ENCODE data around the gene USP1. TPM values are rescaled to one million over a fixed set of nuclear protein-coding genes. Genes with fewer than 3 reads are reported as not detected.

USP1 gene
- total RNA-seq, 2 experiments from 2014 or later, result 69.6 to 96.6 TPM

DNA sequence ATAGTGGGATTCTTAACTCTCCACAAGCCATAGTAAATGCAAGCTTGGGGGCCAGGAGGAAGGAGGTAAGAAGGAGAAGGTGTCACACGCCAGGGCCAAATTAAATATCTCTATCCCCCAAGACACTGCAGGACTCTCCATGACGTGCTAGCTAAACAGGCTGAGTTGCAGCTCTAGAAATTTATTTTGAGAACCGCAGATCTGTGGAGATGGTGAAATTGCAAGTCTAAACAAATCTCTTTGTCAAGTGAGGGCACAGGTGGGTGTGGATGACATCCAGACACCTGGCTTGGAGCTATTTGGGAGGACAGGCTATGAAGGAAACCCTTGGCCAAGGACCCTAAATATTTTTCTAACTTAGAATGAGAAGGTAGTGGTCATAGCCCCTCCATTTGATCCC lies 39.5 kb upstream of the USP1 start:
- Histone ChIP-seq H2AFZ (ENCODE audit: low read length) (no peak overlapping the region), H3K4me1 (ENCODE audit: insufficient read depth, low read length, poor library complexity, severe bottlenecking) (no peaks in the 10 kb centered on the region), H3K9me2 (ENCODE audit: insufficient read depth, low read length) (no peaks in the 10 kb centered on the region), H4K20me1 (ENCODE audit: insufficient read depth, low read length) (no peaks in the 10 kb centered on the region), H3K9me3 (ENCODE audit: low read length) (no peaks in the 10 kb centered on the region), H3K4me3 (ENCODE audit: low read depth, low read length, poor library complexity, severe bottlenecking) (no peak overlapping the region), H3K36me3 (ENCODE audit: insufficient read depth, low read length) (no peaks in the 10 kb centered on the region), H3K79me2 (ENCODE audit: insufficient read depth, low read depth, low read length) (no peaks in the 10 kb centered on the region), H3K27ac (ENCODE audit: low read depth, low read length, poor library complexity, severe bottlenecking) (no peak overlapping the region), H3K4me2 (ENCODE audit: low read length) (no peak overlapping the region)
- no TSS peak for BruUV-seq (replicated peaks)
- CTCF ChIA-PET (ENCODE audit: unreplicated experiment), result no interaction called here
- TF ChIP-seq EZH2phosphoT487 (IDR thresholded peaks at IDR 0.05; ENCODE audit: borderline replicate concordance, low read depth, low read length), result no peak
- TF ChIP-seq, protein P1, sequence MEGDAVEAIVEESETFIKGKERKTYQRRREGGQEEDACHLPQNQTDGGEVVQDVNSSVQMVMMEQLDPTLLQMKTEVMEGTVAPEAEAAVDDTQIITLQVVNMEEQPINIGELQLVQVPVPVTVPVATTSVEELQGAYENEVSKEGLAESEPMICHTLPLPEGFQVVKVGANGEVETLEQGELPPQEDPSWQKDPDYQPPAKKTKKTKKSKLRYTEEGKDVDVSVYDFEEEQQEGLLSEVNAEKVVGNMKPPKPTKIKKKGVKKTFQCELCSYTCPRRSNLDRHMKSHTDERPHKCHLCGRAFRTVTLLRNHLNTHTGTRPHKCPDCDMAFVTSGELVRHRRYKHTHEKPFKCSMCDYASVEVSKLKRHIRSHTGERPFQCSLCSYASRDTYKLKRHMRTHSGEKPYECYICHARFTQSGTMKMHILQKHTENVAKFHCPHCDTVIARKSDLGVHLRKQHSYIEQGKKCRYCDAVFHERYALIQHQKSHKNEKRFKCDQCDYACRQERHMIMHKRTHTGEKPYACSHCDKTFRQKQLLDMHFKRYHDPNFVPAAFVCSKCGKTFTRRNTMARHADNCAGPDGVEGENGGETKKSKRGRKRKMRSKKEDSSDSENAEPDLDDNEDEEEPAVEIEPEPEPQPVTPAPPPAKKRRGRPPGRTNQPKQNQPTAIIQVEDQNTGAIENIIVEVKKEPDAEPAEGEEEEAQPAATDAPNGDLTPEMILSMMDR (conservative IDR thresholded peaks at IDR 0.05; ENCODE audit: low read length), result no peak
- intact Hi-C loops (cut with micrococcal nuclease; ENCODE audit: unreplicated experiment), result no loop called here
- POLR2A ChIA-PET, result no interaction called here
- no peak for DNase-seq (ENCODE audit: low spot score)

DNA sequence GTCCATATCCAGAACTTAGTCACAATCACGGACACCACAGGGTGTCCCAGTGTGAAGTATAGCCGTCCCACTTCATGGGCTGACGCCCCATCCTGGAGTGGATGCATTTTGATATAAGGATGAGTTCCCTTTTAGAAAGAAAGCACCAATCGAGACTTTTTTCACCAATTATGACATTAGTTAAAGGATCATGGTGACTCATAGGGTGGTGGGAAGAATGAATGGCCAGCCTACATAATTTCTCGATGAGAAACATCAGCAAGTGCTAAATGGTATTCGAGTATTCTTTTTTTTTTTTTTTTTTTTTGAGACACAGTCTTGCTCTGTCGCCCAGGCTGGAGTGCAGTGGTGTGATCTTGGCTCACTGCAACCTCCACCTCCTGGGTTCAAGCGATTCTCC lies 38.5 kb upstream of the USP1 start:
- no peak for DNase-seq (ENCODE audit: low spot score)
- intact Hi-C loops (cut with micrococcal nuclease; ENCODE audit: unreplicated experiment), result no loop called here
- Histone ChIP-seq H3K27ac (ENCODE audit: low read depth, low read length, poor library complexity, severe bottlenecking) (no peak overlapping the region), H3K79me2 (ENCODE audit: insufficient read depth, low read depth, low read length) (no peaks in the 10 kb centered on the region), H3K9me3 (ENCODE audit: low read length) (no peaks in the 10 kb centered on the region), H3K36me3 (ENCODE audit: insufficient read depth, low read length) (no peaks in the 10 kb centered on the region), H2AFZ (ENCODE audit: low read length) (no peak overlapping the region), H3K4me2 (ENCODE audit: low read length) (no peak overlapping the region), H4K20me1 (ENCODE audit: insufficient read depth, low read length) (no peaks in the 10 kb centered on the region), H3K9me2 (ENCODE audit: insufficient read depth, low read length) (no peaks in the 10 kb centered on the region), H3K4me1 (ENCODE audit: insufficient read depth, low read length, poor library complexity, severe bottlenecking) (no peaks in the 10 kb centered on the region), H3K4me3 (ENCODE audit: low read depth, low read length, poor library complexity, severe bottlenecking) (no peak overlapping the region)
- no peak for TF ChIP-seq EZH2phosphoT487 (IDR thresholded peaks at IDR 0.05; ENCODE audit: borderline replicate concordance, low read depth, low read length)
- TF ChIP-seq, protein P1 (conservative IDR thresholded peaks at IDR 0.05; ENCODE audit: low read length), result no peak
- ChIA-PET POLR2A (no interaction called here), CTCF (ENCODE audit: unreplicated experiment) (no interaction called here)
- no TSS peak for BruUV-seq (replicated peaks)

DNA sequence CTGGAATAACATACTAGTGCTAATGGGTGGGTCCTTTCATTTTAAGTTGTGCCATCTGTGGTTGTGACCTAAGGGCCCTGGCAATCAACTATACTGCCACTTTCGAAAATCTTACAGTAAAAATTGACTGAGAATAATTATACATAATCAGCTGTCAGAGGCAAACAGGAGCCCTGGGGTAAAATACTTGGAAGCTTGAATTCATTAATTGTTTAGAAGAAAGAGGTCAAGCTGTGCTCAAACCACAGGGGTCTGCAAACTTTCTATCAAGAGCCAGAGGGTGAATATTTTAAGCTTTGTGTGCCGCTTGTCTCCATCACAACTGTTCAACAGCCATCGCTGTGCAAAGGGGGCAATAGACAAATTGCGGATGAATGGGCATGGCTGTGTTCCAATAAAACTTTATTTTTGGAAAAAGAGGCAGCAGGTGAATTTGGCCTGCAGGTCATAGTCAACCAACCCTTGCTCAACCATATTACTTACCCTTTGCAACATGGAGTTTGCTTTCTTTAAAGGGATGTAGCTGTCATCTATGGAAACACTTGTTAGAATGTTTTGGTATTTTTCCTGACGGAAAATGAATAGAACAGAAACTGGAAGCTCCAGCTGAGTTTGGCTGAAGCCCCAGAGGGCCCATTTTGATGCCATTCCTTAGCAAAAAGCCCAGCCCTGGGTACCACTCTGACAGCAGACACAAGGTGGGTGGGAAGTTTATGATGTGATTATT lies 35.7 kb upstream of the USP1 start:
- no TSS peak for BruUV-seq (replicated peaks)

More for the DNA sequence above, 35.7 kb upstream of the USP1 start:
- Histone ChIP-seq H3K4me2 (ENCODE audit: low read length) (no peak overlapping the region), H3K9me2 (ENCODE audit: insufficient read depth, low read length) (no peaks in the 10 kb centered on the region), H4K20me1 (ENCODE audit: insufficient read depth, low read length) (no peaks in the 10 kb centered on the region), H3K36me3 (ENCODE audit: insufficient read depth, low read length) (no peaks in the 10 kb centered on the region), H3K79me2 (ENCODE audit: insufficient read depth, low read depth, low read length) (no peaks in the 10 kb centered on the region), H2AFZ (ENCODE audit: low read length) (no peak overlapping the region), H3K9me3 (ENCODE audit: low read length) (no peaks in the 10 kb centered on the region), H3K4me3 (ENCODE audit: low read depth, low read length, poor library complexity, severe bottlenecking) (no peak overlapping the region), H3K4me1 (ENCODE audit: insufficient read depth, low read length, poor library complexity, severe bottlenecking) (no peaks in the 10 kb centered on the region), H3K27ac (ENCODE audit: low read depth, low read length, poor library complexity, severe bottlenecking) (no peak overlapping the region)
- no peak for DNase-seq (ENCODE audit: low spot score)
- ChIA-PET CTCF (ENCODE audit: unreplicated experiment) (no interaction called here), POLR2A (no interaction called here)
- TF ChIP-seq EZH2phosphoT487 (IDR thresholded peaks at IDR 0.05; ENCODE audit: borderline replicate concordance, low read depth, low read length), result no peak
- TF ChIP-seq, protein P1 (conservative IDR thresholded peaks at IDR 0.05; ENCODE audit: low read length), result no peak
- intact Hi-C loops (cut with micrococcal nuclease; ENCODE audit: unreplicated experiment), result loop anchor here (10.0 kb wide), 2 partner anchors 106 to 344 kb away; no protein-coding TSS in a partner anchor
